Naive B cell (primary cell): ENCODE measurements around the gene PROSER1. TPM values are rescaled to one million over a fixed set of nuclear protein-coding genes. Genes with fewer than 3 reads are reported as not detected.

ENCODE experiments used
- ATAC-seq, 2 donors: fragments of 150-1000 bp; cut with Tn5 transposase; 2 replicates each; pipeline ENCODE4 v1.10.0; 2021; ENCODE audit warnings: low read depth in 2 of 2, mild to moderate bottlenecking in 2 of 2, moderate library complexity in 2 of 2
- DNase-seq: peaks from one replicate; pipeline ENCODE4 v3.0.0; 2022
- H3K27ac Mint-ChIP-seq, 6 donors: one replicate each; pipeline ENCODE4 v1.8.0; 2020 to 2022; ENCODE audit warnings: mild to moderate bottlenecking in 6 of 6, mixed read lengths in 6 of 6, moderate library complexity in 5 of 6, inconsistent platforms in 2 of 6
- H3K27me3 Mint-ChIP-seq, 3 donors: one replicate each; pipeline ENCODE4 v1.8.0; 2021 to 2022; ENCODE audit warnings: mixed read lengths in 3 of 3, mild to moderate bottlenecking in 1 of 3
- H3K36me3 Mint-ChIP-seq, 2 donors: one replicate each; pipeline ENCODE4 v1.8.0; 2020 to 2022; ENCODE audit warnings: mixed read lengths in 2 of 2, inconsistent platforms in 1 of 2, mild to moderate bottlenecking in 1 of 2
- H3K4me1 Mint-ChIP-seq, 3 donors: one replicate each; pipeline ENCODE4 v1.8.0; 2020 to 2022; ENCODE audit warnings: mixed read lengths in 3 of 3, inconsistent platforms in 1 of 3, mild to moderate bottlenecking in 1 of 3, moderate library complexity in 1 of 3
- H3K4me3 Mint-ChIP-seq, 8 donors: one replicate each; pipeline ENCODE4 v1.8.0; 2020 to 2022; ENCODE audit warnings: mild to moderate bottlenecking in 8 of 8, mixed read lengths in 8 of 8, moderate library complexity in 8 of 8, inconsistent platforms in 2 of 8
- H3K9me3 Mint-ChIP-seq, 7 donors: one replicate each; pipeline ENCODE4 v1.8.0; 2020 to 2022; ENCODE audit warnings: mixed read lengths in 7 of 7, mild to moderate bottlenecking in 5 of 7, inconsistent platforms in 2 of 7, moderate library complexity in 1 of 7
- polyA plus RNA-seq, 6 donors: library from polyadenylated mRNA; unstranded; fragments of 300-500 nt; fragmentation: Illumina TruSeq; gene quantifications; one replicate each; pipeline ENCODE4 v1.2.3, GENCODE V29; 2021; ENCODE audit warnings: low read depth in 6 of 6

Gene PROSER1
- polyA plus RNA-seq, 6 donors from 2014 or later, result 3.6 to 19.7 (median 10.5) TPM

- DNase-seq (no peak), ATAC-seq (no peak)
- no peaks in the 10 kb centered on the region for H3K27me3 Mint-ChIP-seq
- no peak overlapping the region for H3K4me3 Mint-ChIP-seq
- peaks cover 5 to 13% (median 8%) of the 10 kb centered on the region in 3 donors for H3K4me1 Mint-ChIP-seq
- H3K27ac Mint-ChIP-seq, result no peak overlapping the region
- H3K9me3 Mint-ChIP-seq, result no peaks in the 10 kb centered on the region
- H3K36me3 Mint-ChIP-seq, result peaks cover 8% of the 10 kb centered on the region in 2 donors
Measured at GRCh38 chr13:39044536-39044935, 6.6 kb upstream of the PROSER1 start.

- H3K36me3 Mint-ChIP-seq, result peaks cover 5 to 8% of the 10 kb centered on the region in 2 donors
- H3K4me3 Mint-ChIP-seq, result peak overlapping the region in 4 of 8 donors; percentile 36 to 78 (median 46)
- H3K9me3 Mint-ChIP-seq, result no peaks in the 10 kb centered on the region
- ATAC-seq, result no peak
- H3K27ac Mint-ChIP-seq, result no peak overlapping the region
- peaks cover 31 to 49% (median 37%) of the 10 kb centered on the region in 3 donors for H3K4me1 Mint-ChIP-seq
- no peaks in the 10 kb centered on the region for H3K27me3 Mint-ChIP-seq
- DNase-seq, result no peak
Measured at GRCh38 chr13:39040206-39040605, 2.3 kb upstream of the PROSER1 start.

GRCh38 chr13:39039041-39039440, 1.2 kb upstream of the PROSER1 start:
- peak overlapping the region; percentile 95 to 99 (median 98) for H3K27ac Mint-ChIP-seq
- H3K4me1 Mint-ChIP-seq, result peaks cover 39 to 60% (median 42%) of the 10 kb centered on the region in 3 donors
- DNase-seq (no peak), ATAC-seq (no peak)
- H3K4me3 Mint-ChIP-seq, result peak overlapping the region; percentile 95 to 99 (median 98)
- H3K27me3 Mint-ChIP-seq, result no peaks in the 10 kb centered on the region
- no peaks in the 10 kb centered on the region for H3K36me3 Mint-ChIP-seq
- no peaks in the 10 kb centered on the region for H3K9me3 Mint-ChIP-seq

GRCh38 chr13:39038569-39039030, 711 bp upstream of the PROSER1 start:
- Mint-ChIP-seq H3K27ac (peak overlapping the region; percentile 95 to 99 (median 98)), H3K4me3 (peak overlapping the region; percentile 95 to 99 (median 98)), H3K27me3 (no peaks in the 10 kb centered on the region), H3K4me1 (peaks cover 41 to 63% (median 45%) of the 10 kb centered on the region in 3 donors), H3K9me3 (no peaks in the 10 kb centered on the region), H3K36me3 (no peaks in the 10 kb centered on the region)
- peak; percentile 50 to 56 for ATAC-seq
- no peak for DNase-seq

DNA sequence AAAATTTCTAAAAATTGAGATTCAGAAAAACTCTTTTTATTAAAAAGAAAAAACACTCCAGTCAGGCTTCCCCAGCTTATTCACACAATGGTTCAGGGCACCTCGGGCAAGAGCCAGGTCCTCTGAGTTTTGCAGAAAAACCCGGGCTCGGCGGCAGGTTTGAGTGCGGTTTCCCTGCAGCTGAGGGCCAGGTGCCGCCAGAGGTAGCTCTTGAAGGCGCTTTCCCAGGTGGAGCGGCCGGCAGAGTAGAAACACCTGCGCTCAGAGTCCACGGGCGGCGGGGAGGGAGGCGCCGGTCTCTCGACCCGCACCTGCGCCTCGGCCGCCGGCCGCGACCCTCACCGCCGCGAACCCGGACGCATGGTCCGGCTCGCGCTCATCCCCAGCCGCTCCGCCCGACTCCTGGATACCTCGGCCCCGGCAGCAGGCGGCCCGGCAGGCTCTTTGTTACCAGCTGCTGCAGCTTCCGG, 444 bp downstream of the PROSER1 start:
- Mint-ChIP-seq H3K9me3 (no peaks in the 10 kb centered on the region), H3K36me3 (no peaks in the 10 kb centered on the region), H3K27ac (peak overlapping the region; percentile 91 to 97 (median 94)), H3K4me3 (peak overlapping the region; percentile 95 to 99 (median 98)), H3K27me3 (no peaks in the 10 kb centered on the region), H3K4me1 (peaks cover 37 to 71% (median 45%) of the 10 kb centered on the region in 3 donors)
- ATAC-seq, result peak; percentile 13 to 19
- no peak for DNase-seq

GRCh38 chr13:39036212-39036611, 1.7 kb downstream of the PROSER1 start:
- Mint-ChIP-seq H3K27ac (peak overlapping the region in 4 of 6 donors; percentile 10 to 95 (median 66)), H3K4me1 (peaks cover 36 to 71% (median 51%) of the 10 kb centered on the region in 3 donors), H3K27me3 (no peaks in the 10 kb centered on the region), H3K4me3 (peak overlapping the region; percentile 85 to 99 (median 98)), H3K36me3 (no peaks in the 10 kb centered on the region), H3K9me3 (no peaks in the 10 kb centered on the region)
- DNase-seq, result peak; percentile 7
- ATAC-seq, result no peak

- Mint-ChIP-seq H3K27me3 (no peaks in the 10 kb centered on the region), H3K4me1 (peaks cover 34 to 70% (median 48%) of the 10 kb centered on the region in 3 donors), H3K36me3 (no peaks in the 10 kb centered on the region), H3K27ac (peak overlapping the region in 3 of 6 donors; percentile 10 to 95 (median 83)), H3K4me3 (peak overlapping the region; percentile 85 to 99 (median 98)), H3K9me3 (no peaks in the 10 kb centered on the region)
- DNase-seq (no peak), ATAC-seq (no peak)
Measured at GRCh38 chr13:39035799-39036198, 2.1 kb downstream of the PROSER1 start.

- peak overlapping the region in 7 of 8 donors; percentile 58 to 98 (median 98) for H3K4me3 Mint-ChIP-seq
- DNase-seq, result no peak
- no peak for ATAC-seq
- no peaks in the 10 kb centered on the region for H3K9me3 Mint-ChIP-seq
- no peaks in the 10 kb centered on the region for H3K36me3 Mint-ChIP-seq
- no peaks in the 10 kb centered on the region for H3K27me3 Mint-ChIP-seq
- H3K4me1 Mint-ChIP-seq, result peaks cover 33 to 65% (median 46%) of the 10 kb centered on the region in 3 donors
- H3K27ac Mint-ChIP-seq, result peak overlapping the region in 3 of 6 donors; percentile 15 to 95 (median 40)
Measured at GRCh38 chr13:39035204-39035603, 2.7 kb downstream of the PROSER1 start.

- ATAC-seq, result no peak
- no peak for DNase-seq
- Mint-ChIP-seq H3K4me3 (peak overlapping the region in 2 of 8 donors; percentile 16 to 98), H3K4me1 (peaks cover 33 to 54% (median 41%) of the 10 kb centered on the region in 3 donors), H3K9me3 (no peaks in the 10 kb centered on the region), H3K27ac (peak overlapping the region in 2 of 6 donors; percentile 32 to 42), H3K36me3 (no peaks in the 10 kb centered on the region), H3K27me3 (no peaks in the 10 kb centered on the region)
Measured at GRCh38 chr13:39034085-39034484, 3.8 kb downstream of the PROSER1 start.

GRCh38 chr13:39032150-39032549, 5.7 kb downstream of the PROSER1 start:
- Mint-ChIP-seq H3K4me3 (peak overlapping the region in 1 of 8 donors; percentile 1), H3K27me3 (no peaks in the 10 kb centered on the region), H3K9me3 (no peaks in the 10 kb centered on the region), H3K36me3 (no peaks in the 10 kb centered on the region), H3K4me1 (peaks cover 29 to 42% (median 33%) of the 10 kb centered on the region in 3 donors), H3K27ac (peak overlapping the region in 2 of 6 donors; percentile 0 to 75)
- DNase-seq, result no peak
- ATAC-seq, result no peak

GRCh38 chr13:39025433-39025839, 12.5 kb downstream of the PROSER1 start:
- H3K4me3 Mint-ChIP-seq, result no peak overlapping the region
- H3K9me3 Mint-ChIP-seq, result no peaks in the 10 kb centered on the region
- no peak overlapping the region for H3K27ac Mint-ChIP-seq
- H3K27me3 Mint-ChIP-seq, result no peaks in the 10 kb centered on the region
- H3K36me3 Mint-ChIP-seq, result peaks cover 18 to 21% of the 10 kb centered on the region in 2 donors
- H3K4me1 Mint-ChIP-seq, result peaks cover 0 to 6% (median 0%) of the 10 kb centered on the region in 3 donors
- no peak for DNase-seq
- ATAC-seq, result no peak

GRCh38 chr13:39023761-39024160, 14.1 kb downstream of the PROSER1 start:
- Mint-ChIP-seq H3K4me1 (peaks cover 0 to 6% (median 0%) of the 10 kb centered on the region in 3 donors), H3K9me3 (no peaks in the 10 kb centered on the region), H3K27me3 (no peaks in the 10 kb centered on the region), H3K4me3 (no peak overlapping the region), H3K36me3 (peaks cover 18 to 21% of the 10 kb centered on the region in 2 donors), H3K27ac (no peak overlapping the region)
- no peak for DNase-seq
- ATAC-seq, result no peak

DNA sequence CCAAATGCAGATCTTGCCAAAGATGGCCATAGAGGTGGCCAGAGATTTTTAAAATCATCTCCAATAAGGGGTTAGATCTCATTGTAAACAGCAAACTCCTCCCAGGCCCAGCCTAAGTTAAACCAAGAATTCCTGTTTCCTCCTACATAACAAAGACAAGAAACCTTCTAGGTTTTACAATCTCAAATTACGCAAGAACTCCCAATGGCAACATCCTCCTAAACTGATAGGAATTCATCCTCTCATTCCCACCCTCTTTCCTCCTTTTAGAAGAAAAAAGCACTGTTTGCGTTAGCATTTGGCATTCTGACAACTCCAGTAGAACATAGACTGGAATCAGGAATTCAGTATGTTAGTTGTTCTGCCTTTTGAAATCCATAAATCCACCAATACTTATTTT, 14.6 kb downstream of the PROSER1 start:
- Mint-ChIP-seq H3K27me3 (no peaks in the 10 kb centered on the region), H3K27ac (no peak overlapping the region), H3K9me3 (no peaks in the 10 kb centered on the region), H3K4me1 (peaks cover 0 to 6% (median 0%) of the 10 kb centered on the region in 3 donors), H3K36me3 (peaks cover 18 to 21% of the 10 kb centered on the region in 2 donors), H3K4me3 (no peak overlapping the region)
- ATAC-seq, result no peak
- DNase-seq, result no peak

DNA sequence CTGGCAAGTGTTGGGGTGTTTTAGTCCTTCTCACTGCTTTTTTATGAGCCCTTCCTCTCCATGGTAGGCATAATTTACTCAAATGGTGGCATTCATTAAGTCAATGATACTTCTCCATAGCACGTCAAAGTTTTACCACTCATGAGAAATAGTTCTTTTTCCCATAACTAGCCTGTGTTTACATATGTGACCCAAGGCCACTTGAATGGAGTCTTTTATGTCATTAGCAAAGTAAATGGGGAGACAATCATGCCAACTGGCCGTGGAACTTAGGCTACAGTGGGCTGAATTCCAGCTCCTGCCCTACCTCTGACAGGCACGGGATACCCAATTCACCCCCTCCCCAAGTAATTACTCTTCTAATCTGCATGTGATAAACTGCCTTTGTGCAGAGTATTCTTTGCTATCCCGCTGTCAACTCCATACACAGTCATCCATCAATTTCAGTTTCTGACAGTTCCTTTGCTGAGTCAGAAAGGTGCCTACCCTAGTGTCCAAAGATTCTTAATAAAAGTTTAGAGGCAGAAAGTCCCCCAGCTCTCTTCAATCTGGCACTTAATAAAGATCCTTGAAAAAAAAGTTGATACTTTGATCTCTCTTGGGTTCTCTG, 16.9 kb downstream of the PROSER1 start:
- H3K27me3 Mint-ChIP-seq, result no peaks in the 10 kb centered on the region
- ATAC-seq (no peak), DNase-seq (no peak)
- no peaks in the 10 kb centered on the region for H3K9me3 Mint-ChIP-seq
- peak overlapping the region in 2 of 6 donors; percentile 36 to 41 for H3K27ac Mint-ChIP-seq
- peaks cover 0 to 6% (median 0%) of the 10 kb centered on the region in 3 donors for H3K4me1 Mint-ChIP-seq
- no peak overlapping the region for H3K4me3 Mint-ChIP-seq
- peaks cover 18 to 21% of the 10 kb centered on the region in 2 donors for H3K36me3 Mint-ChIP-seq
